BE2C (cell line): ENCODE measurements around the gene PARD3B.

ENCODE experiments used
- DNase-seq: peaks from one replicate; pipeline ENCODE4 v3.0.0-alpha.2; 2020
- H3K27me3 ChIP-seq: fragments of 250-450 bp; sonication (Bioruptor Pico); 2 replicates; pipeline ENCODE4 v1.5.1; 2020; ENCODE audit warnings: mild to moderate bottlenecking
- H3K36me3 ChIP-seq: fragments of 250-450 bp; sonication (Bioruptor Pico); 2 replicates; pipeline ENCODE4 v1.5.1; 2020; ENCODE audit warnings: mild to moderate bottlenecking
- H3K4me1 ChIP-seq: fragments of 250-450 bp; sonication (Bioruptor Pico); 2 replicates; pipeline ENCODE4 v1.5.1; 2020
- H3K4me3 ChIP-seq: 2 replicates; pipeline ENCODE4 v1.5.1; 2011; ENCODE audit warnings: low read depth, low read length
- H3K9me3 ChIP-seq: fragments of 250-450 bp; sonication (Bioruptor Pico); 2 replicates; pipeline ENCODE4 v1.5.1; 2020
- CTCF ChIP-seq: IDR thresholded peaks from 2 replicates; pipeline ENCODE4 v1.5.1; 2012; ENCODE audit warnings: mild to moderate bottlenecking, low read depth, low read length

Gene PARD3B

GRCh38 chr2:205055251-205055650, 510.0 kb downstream of the PARD3B start:
- no peak for DNase-seq
- no peaks in the 10 kb centered on the region for H3K36me3 ChIP-seq
- H3K27me3 ChIP-seq: no peaks in the 10 kb centered on the region
- peaks cover 20% of the 10 kb centered on the region for H3K4me1 ChIP-seq
- H3K4me3 ChIP-seq: peak overlapping the region; percentile 45
- H3K9me3 ChIP-seq: no peaks in the 10 kb centered on the region
- TF ChIP-seq CTCF: no peak

GRCh38 chr2:205056151-205056561, 510.9 kb downstream of the PARD3B start:
- Histone ChIP-seq H3K4me1 (peaks cover 20% of the 10 kb centered on the region), H3K36me3 (no peaks in the 10 kb centered on the region), H3K4me3 (peak overlapping the region; percentile 45), H3K9me3 (no peaks in the 10 kb centered on the region), H3K27me3 (no peaks in the 10 kb centered on the region)
- no peak for TF ChIP-seq CTCF
- DNase-seq: no peak

- DNase-seq: no peak
- no peak for TF ChIP-seq CTCF
- Histone ChIP-seq H3K36me3 (no peaks in the 10 kb centered on the region), H3K4me1 (peaks cover 16% of the 10 kb centered on the region), H3K27me3 (no peaks in the 10 kb centered on the region), H3K9me3 (no peaks in the 10 kb centered on the region), H3K4me3 (no peak overlapping the region)
Measured at GRCh38 chr2:205058409-205058808, 513.1 kb downstream of the PARD3B start.

- Histone ChIP-seq H3K9me3 (no peaks in the 10 kb centered on the region), H3K27me3 (no peaks in the 10 kb centered on the region), H3K4me1 (peaks cover 9% of the 10 kb centered on the region), H3K4me3 (no peak overlapping the region), H3K36me3 (no peaks in the 10 kb centered on the region)
- TF ChIP-seq CTCF: no peak
- no peak for DNase-seq
Measured at GRCh38 chr2:205060269-205060668, 515.0 kb downstream of the PARD3B start.

- no peaks in the 10 kb centered on the region for H3K27me3 ChIP-seq
- no peak overlapping the region for H3K4me3 ChIP-seq
- no peaks in the 10 kb centered on the region for H3K9me3 ChIP-seq
- peak; percentile 37 for DNase-seq
- TF ChIP-seq CTCF: no peak
- H3K4me1 ChIP-seq: peaks cover 9% of the 10 kb centered on the region
- no peaks in the 10 kb centered on the region for H3K36me3 ChIP-seq
Measured at GRCh38 chr2:205066081-205066480, 520.8 kb downstream of the PARD3B start.

- Histone ChIP-seq H3K4me1 (peaks cover 23% of the 10 kb centered on the region), H3K27me3 (no peaks in the 10 kb centered on the region), H3K9me3 (no peaks in the 10 kb centered on the region), H3K36me3 (no peaks in the 10 kb centered on the region), H3K4me3 (no peak overlapping the region)
- DNase-seq: no peak
- no peak for TF ChIP-seq CTCF
Measured at GRCh38 chr2:205069928-205070327, 524.7 kb downstream of the PARD3B start.
